GM23338 (cell line): ENCODE data around the gene OR1D5. TPM values are rescaled to one million over a fixed set of nuclear protein-coding genes. Genes with fewer than 3 reads are reported as not detected.

Source experiments
- ATAC-seq: fragments of 200-7000 bp; cut with Tn5 transposase; 3 replicates; pipeline ENCODE4 v1.9.1; 2020
- DNase-seq: peaks from one replicate; pipeline ENCODE4 v3.0.0-alpha.2; 2015; ENCODE audit warnings: low spot score
- H2AFZ ChIP-seq: fragments of 200-600 bp; sonication (generic); 2 replicates; pipeline ENCODE4 v1.8.0; 2016; ENCODE audit warnings: antibody characterized with exemption, mild to moderate bottlenecking, moderate library complexity
- H3F3A ChIP-seq: fragments of 200-600 bp; sonication (generic); replicated peaks from 2 replicates; pipeline ENCODE4 v1.8.0; 2017; ENCODE audit warnings: antibody characterized with exemption, mixed run types, low read depth
- H3K27ac ChIP-seq: fragments of 200-600 bp; sonication (generic); 2 replicates; pipeline ENCODE4 v1.6.1; 2016; ENCODE audit warnings: low read depth
- H3K27me3 ChIP-seq: fragments of 200-600 bp; sonication (generic); 2 replicates; pipeline ENCODE4 v1.8.0; 2016; ENCODE audit warnings: mild to moderate bottlenecking, mixed run types, moderate library complexity; ENCODE audit not compliant: insufficient read depth
- H3K36me3 ChIP-seq: fragments of 200-600 bp; sonication (generic); 2 replicates; pipeline ENCODE4 v1.8.0; 2016; ENCODE audit warnings: mild to moderate bottlenecking; ENCODE audit not compliant: insufficient read depth
- H3K4me1 ChIP-seq: fragments of 200-600 bp; sonication (generic); 2 replicates; pipeline ENCODE4 v1.8.0; 2016; ENCODE audit warnings: mild to moderate bottlenecking, moderate library complexity; ENCODE audit not compliant: insufficient read depth
- H3K4me2 ChIP-seq: fragments of 200-600 bp; sonication (generic); 2 replicates; pipeline ENCODE4 v1.7.1; 2017; ENCODE audit warnings: mixed run types
- H3K4me3 ChIP-seq: fragments of 200-600 bp; sonication (generic); 2 replicates; pipeline ENCODE4 v1.6.1; 2016; ENCODE audit warnings: mixed run types
- H3K79me2 ChIP-seq: fragments of 200-600 bp; sonication (generic); replicated peaks from 2 replicates; pipeline ENCODE4 v1.8.0; 2017; ENCODE audit warnings: mild to moderate bottlenecking; ENCODE audit not compliant: insufficient read depth
- H3K9me2 ChIP-seq: fragments of 200-600 bp; sonication (generic); 2 replicates; pipeline ENCODE4 v1.8.0; 2017; ENCODE audit not compliant: insufficient read depth
- H4K20me1 ChIP-seq: fragments of 200-600 bp; sonication (generic); replicated peaks from 2 replicates; pipeline ENCODE4 v1.8.0; 2017; ENCODE audit warnings: mild to moderate bottlenecking; ENCODE audit not compliant: insufficient read depth
- H3K27ac Mint-ChIP-seq: 2 replicates; pipeline ENCODE4 v1.8.0; 2020; ENCODE audit warnings: inconsistent platforms, mild to moderate bottlenecking, moderate library complexity, mixed read lengths
- H3K27me3 Mint-ChIP-seq: 3 replicates; pipeline ENCODE4 v1.8.0; 2022; ENCODE audit warnings: low read depth, mild to moderate bottlenecking, moderate library complexity, mixed read lengths, inconsistent platforms; ENCODE audit not compliant: insufficient read depth, poor library complexity
- H3K36me3 Mint-ChIP-seq: 3 replicates; pipeline ENCODE4 v1.8.0; 2021; ENCODE audit warnings: low read depth, mild to moderate bottlenecking, inconsistent platforms, moderate library complexity, mixed read lengths
- H3K4me1 Mint-ChIP-seq: 3 replicates; pipeline ENCODE4 v1.8.0; 2020; ENCODE audit warnings: mild to moderate bottlenecking, inconsistent platforms, mixed read lengths
- H3K4me3 Mint-ChIP-seq: 3 replicates; pipeline ENCODE4 v1.8.0; 2021; ENCODE audit warnings: moderate library complexity, mild to moderate bottlenecking, inconsistent platforms, mixed read lengths
- H3K9me3 Mint-ChIP-seq: 3 replicates; pipeline ENCODE4 v1.8.0; 2020; ENCODE audit warnings: moderate library complexity, mild to moderate bottlenecking, inconsistent platforms, mixed read lengths
- CREB1 ChIP-seq: fragments of 250-450 bp; sonication (Bioruptor Pico); IDR thresholded peaks from 2 replicates; pipeline ENCODE4 v1.5.0; 2020; ENCODE audit warnings: low read depth, mild to moderate bottlenecking, moderate library complexity
- CTCF ChIP-seq, 2 experiments: fragments of 200-600 bp in 1 of 2; sonication (generic) in 1 of 2; conservative IDR thresholded peaks; 2 replicates each; pipeline versions ENCODE4 v1.5.1 to v1.6.1; 2016 to 2017; ENCODE audit warnings: antibody characterized with exemption in 2 of 2, low read depth in 2 of 2, mild to moderate bottlenecking in 2 of 2, moderate library complexity in 1 of 2
- ETS1 ChIP-seq: IDR thresholded peaks from 2 replicates; pipeline ENCODE4 v1.6.1; 2016; ENCODE audit warnings: antibody characterized with exemption
- EZH2 ChIP-seq: fragments of 200-600 bp; sonication (generic); IDR thresholded peaks from one replicate; pipeline ENCODE4 v1.8.0; 2017; ENCODE audit warnings: antibody characterized with exemption, mild to moderate bottlenecking, low read depth; ENCODE audit not compliant: unreplicated experiment
- EZH2phosphoT487 ChIP-seq: fragments of 200-600 bp; sonication (generic); IDR thresholded peaks from one replicate; pipeline ENCODE4 v1.8.1; 2018; ENCODE audit warnings: antibody characterized with exemption; ENCODE audit not compliant: unreplicated experiment
- NANOG ChIP-seq: IDR thresholded peaks from 2 replicates; pipeline ENCODE4 v1.6.1; 2016; ENCODE audit warnings: antibody characterized with exemption, borderline replicate concordance
- POLR2AphosphoS5 ChIP-seq: IDR thresholded peaks from 2 replicates; pipeline ENCODE4 v1.6.1; 2016; ENCODE audit warnings: antibody characterized with exemption, low read depth
- STAT1 ChIP-seq: IDR thresholded peaks from one replicate; pipeline ENCODE4 v1.6.1; 2016; ENCODE audit warnings: antibody characterized with exemption; ENCODE audit not compliant: unreplicated experiment
- ZNF114 ChIP-seq: fragments of 250-450 bp; sonication (Bioruptor Pico); IDR thresholded peaks from 2 replicates; pipeline ENCODE4 v1.5.0; 2020; ENCODE audit warnings: mild to moderate bottlenecking, moderate library complexity
- ZNF331 ChIP-seq: fragments of 250-450 bp; sonication (Bioruptor Pico); IDR thresholded peaks from 2 replicates; pipeline ENCODE4 v1.5.0; 2020; ENCODE audit warnings: low read depth, mild to moderate bottlenecking, moderate library complexity
- ZNF462 ChIP-seq: fragments of 250-450 bp; sonication (Bioruptor Pico); IDR thresholded peaks from 2 replicates; pipeline ENCODE4 v1.5.0; 2020; ENCODE audit warnings: mild to moderate bottlenecking, moderate library complexity
- polyA plus RNA-seq: library from polyadenylated mRNA; unstranded; fragments of >200 nt; fragmentation: Nextera tagmentation; extraction: Ambion mirVana; gene quantifications from 2 replicates; pipeline ENCODE4 v1.2.1, GENCODE V29; 2016
- total RNA-seq: library from RNA; depleted of rRNA; stranded (reverse); fragments of >200 nt; shearing (Covaris generic); gene quantifications from 2 replicates; pipeline ENCODE4 v1.2.3, GENCODE V29; 2014

OR1D5 gene
- total and polyA plus RNA-seq, 2 experiments from 2014 or later = not detected

- no peak overlapping the region for H3K4me3 Mint-ChIP-seq
- no peaks in the 10 kb centered on the region for H3K27me3 ChIP-seq
- no peak overlapping the region for H3K27ac Mint-ChIP-seq
- H3F3A ChIP-seq = no peaks in the 10 kb centered on the region
- H3K4me1 Mint-ChIP-seq = no peaks in the 10 kb centered on the region
- no peak overlapping the region for H3K27ac ChIP-seq
- H3K4me2 ChIP-seq = no peak overlapping the region
- no peaks in the 10 kb centered on the region for H3K79me2 ChIP-seq
- peaks cover 13% of the 10 kb centered on the region for H3K36me3 Mint-ChIP-seq
- H2AFZ ChIP-seq = no peak overlapping the region
- no peaks in the 10 kb centered on the region for H4K20me1 ChIP-seq
- DNase-seq = no peak
- no peaks in the 10 kb centered on the region for H3K36me3 ChIP-seq
- no peak for ATAC-seq
- H3K9me2 ChIP-seq = no peaks in the 10 kb centered on the region
- H3K27me3 Mint-ChIP-seq = peaks cover 5% of the 10 kb centered on the region
- TF ChIP-seq STAT1 (no peak), EZH2phosphoT487 (no peak), ZNF114 (no peak), NANOG (no peak), ZNF331 (CRISPR knock-in tag) (no peak), ETS1 (no peak), ZNF462 (CRISPR knock-in tag) (no peak), EZH2 (no peak), CTCF (conservative IDR thresholded peaks at IDR 0.05; ENCODE audit: low read depth in 2 of 2) (no peak), CREB1 (CRISPR knock-in tag) (no peak), POLR2AphosphoS5 (no peak)
- no peaks in the 10 kb centered on the region for H3K4me1 ChIP-seq
- H3K4me3 ChIP-seq = no peak overlapping the region
- peaks cover 30% of the 10 kb centered on the region for H3K9me3 Mint-ChIP-seq
These were observed 16.7 kb downstream of the OR1D5 start for GRCh38 chr17:3046753-3047152.
